Renal cortical epithelial cell (primary cell): ENCODE results near the gene STXBP2. TPM values are rescaled to one million over a fixed set of nuclear protein-coding genes. Genes with fewer than 3 reads are reported as not detected.
A peak's percentile ranks its signal among the peaks of the same experiment; 100 is the strongest.

ENCODE experiments used
- DNase-seq: peaks from one replicate; pipeline ENCODE4 v3.0.0-alpha.2; 2011; ENCODE audit warnings: low read depth
- total RNA-seq: library from RNA; depleted of rRNA; stranded (reverse); fragments of >200 nt; gene quantifications from 2 replicates; pipeline ENCODE4 v1.2.3, GENCODE V29; 2014

Gene STXBP2
- total RNA-seq, 1 donor from 2014 or later: 118 TPM

GRCh38 chr19:7650148-7650547, 13.2 kb downstream of the STXBP2 start:
- no peak for DNase-seq

- peak; percentile 78 for DNase-seq
These were observed 15.2 kb downstream of the STXBP2 start for GRCh38 chr19:7652061-7652641.

GRCh38 chr19:7654401-7654800, 17.5 kb downstream of the STXBP2 start:
- no peak for DNase-seq

GRCh38 chr19:7655581-7655980, 18.7 kb downstream of the STXBP2 start:
- no peak for DNase-seq

- DNase-seq: no peak
These were observed 20.3 kb downstream of the STXBP2 start for GRCh38 chr19:7657131-7657751.

- no peak for DNase-seq
These were observed 21.3 kb downstream of the STXBP2 start for GRCh38 chr19:7658219-7658686.

- DNase-seq: no peak
These were observed 25.0 kb downstream of the STXBP2 start for GRCh38 chr19:7661744-7662538.

- DNase-seq: no peak
These were observed 25.7 kb downstream of the STXBP2 start for GRCh38 chr19:7662657-7663056.

- DNase-seq: no peak
These were observed 26.8 kb downstream of the STXBP2 start for GRCh38 chr19:7663706-7664105.

- DNase-seq: no peak
These were observed 28.2 kb downstream of the STXBP2 start for GRCh38 chr19:7665076-7665475.

GRCh38 chr19:7668842-7669241, 31.9 kb downstream of the STXBP2 start, which contains the start of gene RETN:
TSS of gene RETN (plus strand) at chr19:7669049. CDS start at chr19:7669327, 278 bp downstream.
- no peak for DNase-seq

- DNase-seq: no peak
These were observed 32.7 kb downstream of the STXBP2 start for GRCh38 chr19:7669641-7670040.

- DNase-seq: no peak
These were observed 33.4 kb downstream of the STXBP2 start for GRCh38 chr19:7670150-7670783.

GRCh38 chr19:7670790-7671189, 33.9 kb downstream of the STXBP2 start:
- DNase-seq: no peak

- no peak for DNase-seq
These were observed 35.6 kb downstream of the STXBP2 start for GRCh38 chr19:7672522-7672921.

GRCh38 chr19:7674010-7675005, 37.4 kb downstream of the STXBP2 start:
- DNase-seq: peak; percentile 17

GRCh38 chr19:7676376-7676775, 39.5 kb downstream of the STXBP2 start:
- no peak for DNase-seq

- DNase-seq: no peak
These were observed 39.9 kb downstream of the STXBP2 start, which contains the start of gene MCEMP1 for GRCh38 chr19:7676854-7677253. TSS of gene MCEMP1 (plus strand) at chr19:7677090. CDS start at chr19:7677121, 31 bp downstream.

- DNase-seq: no peak
These were observed 40.9 kb downstream of the STXBP2 start for GRCh38 chr19:7677669-7678311.

GRCh38 chr19:7678971-7679751, 42.3 kb downstream of the STXBP2 start:
- DNase-seq: no peak
